ENCODE measurements around the gene C9orf85.

Gene C9orf85

GRCh38 chr9:71920456-71921189, 9.2 kb downstream of the C9orf85 start:
- Histone ChIP-seq H3K27ac (ENCODE audit: insufficient read depth, low read length, poor library complexity, severe bottlenecking) (no peak overlapping the region), H3K36me3 (ENCODE audit: control insufficient read depth, insufficient read depth, low read length) (peaks cover 5% of the 10 kb centered on the region), H3K4me1 (ENCODE audit: control insufficient read depth, insufficient read depth, low read length, poor library complexity, severe bottlenecking) (no peaks in the 10 kb centered on the region), H3K4me3 (ENCODE audit: insufficient read depth, low read depth, low read length, poor library complexity, severe bottlenecking) (no peak overlapping the region), H3K27me3 (replicated peaks; ENCODE audit: control insufficient read depth, insufficient read depth, low read length, poor library complexity, severe bottlenecking) (no peaks in the 10 kb centered on the region), H3K9me3 (ENCODE audit: control insufficient read depth, low read length) (no peaks in the 10 kb centered on the region)
- no peak for DNase-seq

- Histone ChIP-seq H3K27ac (ENCODE audit: insufficient read depth, low read length, poor library complexity, severe bottlenecking) (no peak overlapping the region), H3K4me1 (ENCODE audit: control insufficient read depth, insufficient read depth, low read length, poor library complexity, severe bottlenecking) (no peaks in the 10 kb centered on the region), H3K27me3 (replicated peaks; ENCODE audit: control insufficient read depth, insufficient read depth, low read length, poor library complexity, severe bottlenecking) (no peaks in the 10 kb centered on the region), H3K36me3 (ENCODE audit: control insufficient read depth, insufficient read depth, low read length) (peaks cover 5% of the 10 kb centered on the region), H3K4me3 (ENCODE audit: insufficient read depth, low read depth, low read length, poor library complexity, severe bottlenecking) (no peak overlapping the region), H3K9me3 (ENCODE audit: control insufficient read depth, low read length) (no peaks in the 10 kb centered on the region)
- no peak for DNase-seq
Measured at GRCh38 chr9:71921190-71921814, 9.9 kb downstream of the C9orf85 start.

- H3K4me1 ChIP-seq (ENCODE audit: control insufficient read depth, insufficient read depth, low read length, poor library complexity, severe bottlenecking): no peaks in the 10 kb centered on the region
- H3K36me3 ChIP-seq (ENCODE audit: control insufficient read depth, insufficient read depth, low read length): peaks cover 5% of the 10 kb centered on the region
- no peaks in the 10 kb centered on the region for H3K27me3 ChIP-seq (replicated peaks; ENCODE audit: control insufficient read depth, insufficient read depth, low read length, poor library complexity, severe bottlenecking)
- H3K4me3 ChIP-seq (ENCODE audit: insufficient read depth, low read depth, low read length, poor library complexity, severe bottlenecking): no peak overlapping the region
- H3K9me3 ChIP-seq (ENCODE audit: control insufficient read depth, low read length): no peaks in the 10 kb centered on the region
- no peak for DNase-seq
- H3K27ac ChIP-seq (ENCODE audit: insufficient read depth, low read length, poor library complexity, severe bottlenecking): no peak overlapping the region
Measured at GRCh38 chr9:71924576-71924975, 13.1 kb downstream of the C9orf85 start.

- H3K36me3 ChIP-seq (ENCODE audit: control insufficient read depth, insufficient read depth, low read length): peaks cover 5% of the 10 kb centered on the region
Measured at GRCh38 chr9:71925834-71926233, 14.4 kb downstream of the C9orf85 start.

GRCh38 chr9:71928376-71928775, 16.9 kb downstream of the C9orf85 start:
- Histone ChIP-seq H3K36me3 (ENCODE audit: control insufficient read depth, insufficient read depth, low read length) (no peaks in the 10 kb centered on the region), H3K4me3 (ENCODE audit: insufficient read depth, low read depth, low read length, poor library complexity, severe bottlenecking) (no peak overlapping the region), H3K27me3 (replicated peaks; ENCODE audit: control insufficient read depth, insufficient read depth, low read length, poor library complexity, severe bottlenecking) (no peaks in the 10 kb centered on the region), H3K4me1 (ENCODE audit: control insufficient read depth, insufficient read depth, low read length, poor library complexity, severe bottlenecking) (no peaks in the 10 kb centered on the region), H3K9me3 (ENCODE audit: control insufficient read depth, low read length) (no peaks in the 10 kb centered on the region), H3K27ac (ENCODE audit: insufficient read depth, low read length, poor library complexity, severe bottlenecking) (no peak overlapping the region)
- no peak for DNase-seq

More at GRCh38 chr9:71925834-71926233, 14.4 kb downstream of the C9orf85 start:
- H3K27ac ChIP-seq (ENCODE audit: insufficient read depth, low read length, poor library complexity, severe bottlenecking): no peak overlapping the region
- no peak for DNase-seq
- no peaks in the 10 kb centered on the region for H3K9me3 ChIP-seq (ENCODE audit: control insufficient read depth, low read length)
- H3K27me3 ChIP-seq (replicated peaks; ENCODE audit: control insufficient read depth, insufficient read depth, low read length, poor library complexity, severe bottlenecking): no peaks in the 10 kb centered on the region
- no peaks in the 10 kb centered on the region for H3K4me1 ChIP-seq (ENCODE audit: control insufficient read depth, insufficient read depth, low read length, poor library complexity, severe bottlenecking)
- no peak overlapping the region for H3K4me3 ChIP-seq (ENCODE audit: insufficient read depth, low read depth, low read length, poor library complexity, severe bottlenecking)

GRCh38 chr9:71928806-71929205, 17.4 kb downstream of the C9orf85 start:
- Histone ChIP-seq H3K4me1 (ENCODE audit: control insufficient read depth, insufficient read depth, low read length, poor library complexity, severe bottlenecking) (no peaks in the 10 kb centered on the region), H3K4me3 (ENCODE audit: insufficient read depth, low read depth, low read length, poor library complexity, severe bottlenecking) (no peak overlapping the region), H3K36me3 (ENCODE audit: control insufficient read depth, insufficient read depth, low read length) (no peaks in the 10 kb centered on the region), H3K27me3 (replicated peaks; ENCODE audit: control insufficient read depth, insufficient read depth, low read length, poor library complexity, severe bottlenecking) (no peaks in the 10 kb centered on the region), H3K27ac (ENCODE audit: insufficient read depth, low read length, poor library complexity, severe bottlenecking) (no peak overlapping the region), H3K9me3 (ENCODE audit: control insufficient read depth, low read length) (no peaks in the 10 kb centered on the region)
- DNase-seq: no peak

- Histone ChIP-seq H3K27ac (ENCODE audit: insufficient read depth, low read length, poor library complexity, severe bottlenecking) (no peak overlapping the region), H3K36me3 (ENCODE audit: control insufficient read depth, insufficient read depth, low read length) (no peaks in the 10 kb centered on the region)
- no peak for DNase-seq
Measured at GRCh38 chr9:71929223-71929622, 17.8 kb downstream of the C9orf85 start.

GRCh38 chr9:71929791-71930440, 18.5 kb downstream of the C9orf85 start:
- H3K27me3 ChIP-seq (replicated peaks; ENCODE audit: control insufficient read depth, insufficient read depth, low read length, poor library complexity, severe bottlenecking): no peaks in the 10 kb centered on the region
- H3K36me3 ChIP-seq (ENCODE audit: control insufficient read depth, insufficient read depth, low read length): no peaks in the 10 kb centered on the region
- DNase-seq: no peak
- H3K4me1 ChIP-seq (ENCODE audit: control insufficient read depth, insufficient read depth, low read length, poor library complexity, severe bottlenecking): no peaks in the 10 kb centered on the region
- H3K27ac ChIP-seq (ENCODE audit: insufficient read depth, low read length, poor library complexity, severe bottlenecking): no peak overlapping the region
- no peaks in the 10 kb centered on the region for H3K9me3 ChIP-seq (ENCODE audit: control insufficient read depth, low read length)
- H3K4me3 ChIP-seq (ENCODE audit: insufficient read depth, low read depth, low read length, poor library complexity, severe bottlenecking): no peak overlapping the region

More at GRCh38 chr9:71929223-71929622, 17.8 kb downstream of the C9orf85 start:
- Histone ChIP-seq H3K4me1 (ENCODE audit: control insufficient read depth, insufficient read depth, low read length, poor library complexity, severe bottlenecking) (no peaks in the 10 kb centered on the region), H3K9me3 (ENCODE audit: control insufficient read depth, low read length) (no peaks in the 10 kb centered on the region), H3K4me3 (ENCODE audit: insufficient read depth, low read depth, low read length, poor library complexity, severe bottlenecking) (no peak overlapping the region), H3K27me3 (replicated peaks; ENCODE audit: control insufficient read depth, insufficient read depth, low read length, poor library complexity, severe bottlenecking) (no peaks in the 10 kb centered on the region)

- H3K27me3 ChIP-seq (replicated peaks; ENCODE audit: control insufficient read depth, insufficient read depth, low read length, poor library complexity, severe bottlenecking): no peaks in the 10 kb centered on the region
- no peaks in the 10 kb centered on the region for H3K9me3 ChIP-seq (ENCODE audit: control insufficient read depth, low read length)
- no peaks in the 10 kb centered on the region for H3K36me3 ChIP-seq (ENCODE audit: control insufficient read depth, insufficient read depth, low read length)
- no peak for DNase-seq
- no peak overlapping the region for H3K4me3 ChIP-seq (ENCODE audit: insufficient read depth, low read depth, low read length, poor library complexity, severe bottlenecking)
- H3K4me1 ChIP-seq (ENCODE audit: control insufficient read depth, insufficient read depth, low read length, poor library complexity, severe bottlenecking): no peaks in the 10 kb centered on the region
- no peak overlapping the region for H3K27ac ChIP-seq (ENCODE audit: insufficient read depth, low read length, poor library complexity, severe bottlenecking)
Measured at GRCh38 chr9:71931166-71931565, 19.7 kb downstream of the C9orf85 start.

- no peaks in the 10 kb centered on the region for H3K9me3 ChIP-seq (ENCODE audit: control insufficient read depth, low read length)
- no peaks in the 10 kb centered on the region for H3K4me1 ChIP-seq (ENCODE audit: control insufficient read depth, insufficient read depth, low read length, poor library complexity, severe bottlenecking)
- no peak overlapping the region for H3K27ac ChIP-seq (ENCODE audit: insufficient read depth, low read length, poor library complexity, severe bottlenecking)
- no peaks in the 10 kb centered on the region for H3K27me3 ChIP-seq (replicated peaks; ENCODE audit: control insufficient read depth, insufficient read depth, low read length, poor library complexity, severe bottlenecking)
- H3K4me3 ChIP-seq (ENCODE audit: insufficient read depth, low read depth, low read length, poor library complexity, severe bottlenecking): no peak overlapping the region
- no peaks in the 10 kb centered on the region for H3K36me3 ChIP-seq (ENCODE audit: control insufficient read depth, insufficient read depth, low read length)
- no peak for DNase-seq
Measured at GRCh38 chr9:71936066-71936465, 24.6 kb downstream of the C9orf85 start.

Measured in effector memory CD4-positive, alpha-beta T cell (primary cell).